Activated CD4-positive, alpha-beta T cell treated with anti-CD3 and anti-CD28 coated beads for 24 hours (primary cell): ENCODE data around the gene MTM1.

Experiments used
- DNase-seq, 2 donors: peaks; one replicate each; pipeline ENCODE4 v3.0.0-alpha.2; 2020; ENCODE audit warnings: low read depth in 2 of 2

MTM1 gene

GRCh38 chrX:150664290-150664689 lies 95.9 kb downstream of the MTM1 start:
- no peak for DNase-seq

GRCh38 chrX:150676221-150676620 lies 107.8 kb downstream of the MTM1 start:
- no peak for DNase-seq

- DNase-seq, result no peak
Observed at GRCh38 chrX:150680974-150681373, 112.6 kb downstream of the MTM1 start.

- DNase-seq, result no peak
Observed at GRCh38 chrX:150683112-150683511, 114.7 kb downstream of the MTM1 start.

GRCh38 chrX:150683536-150684146 lies 115.2 kb downstream of the MTM1 start:
- no peak for DNase-seq

GRCh38 chrX:150688911-150689451 lies 120.6 kb downstream of the MTM1 start:
- DNase-seq, result no peak

GRCh38 chrX:150690126-150690525 lies 121.7 kb downstream of the MTM1 start:
- DNase-seq, result no peak

- DNase-seq, result no peak
Observed at GRCh38 chrX:150692296-150692695, 123.9 kb downstream of the MTM1 start.

- peak in 1 of 2 donors; percentile 31 for DNase-seq
Observed at GRCh38 chrX:150692831-150693724, 124.7 kb downstream of the MTM1 start, which contains the start of gene MTMR1. Gene MTMR1 (plus strand): TSS chrX:150693396. CDS start chrX:150693531, 135 bp downstream.

GRCh38 chrX:150693725-150694574 lies 125.5 kb downstream of the MTM1 start:
- peak in 1 of 2 donors; percentile 49 for DNase-seq

GRCh38 chrX:150694738-150695410 lies 126.5 kb downstream of the MTM1 start:
- DNase-seq, result no peak

- DNase-seq, result no peak
Observed at GRCh38 chrX:150696331-150696730, 127.9 kb downstream of the MTM1 start.

GRCh38 chrX:150696866-150697265 lies 128.4 kb downstream of the MTM1 start:
- DNase-seq, result no peak

GRCh38 chrX:150697641-150698040 lies 129.2 kb downstream of the MTM1 start:
- DNase-seq, result no peak

GRCh38 chrX:150698981-150699380 lies 130.6 kb downstream of the MTM1 start:
- no peak for DNase-seq

- DNase-seq, result no peak
Observed at GRCh38 chrX:150700107-150700506, 131.7 kb downstream of the MTM1 start.

- DNase-seq, result no peak
Observed at GRCh38 chrX:150701377-150701776, 133.0 kb downstream of the MTM1 start.

GRCh38 chrX:150702966-150703694 lies 134.7 kb downstream of the MTM1 start:
- no peak for DNase-seq

GRCh38 chrX:150703695-150703974 lies 135.2 kb downstream of the MTM1 start:
- no peak for DNase-seq

GRCh38 chrX:150704030-150704613 lies 135.7 kb downstream of the MTM1 start:
- DNase-seq, result no peak
